Thoracic aorta (tissue), 2 donors: Measurements from ENCODE around the gene ARMC2. TPM values are rescaled to one million over a fixed set of nuclear protein-coding genes. Genes with fewer than 3 reads are reported as not detected.
"Not testable (repeated sequence)": the region's sequence is repeated elsewhere in the genome, so short reads cannot be mapped to it uniquely, and the experiment has no call there.

ENCODE experiments used
- ATAC-seq: fragments of 150-250 bp; one replicate; pipeline ENCODE4 v1.8.0; 2017; ENCODE audit warnings: low read depth; ENCODE audit not compliant: insufficient number of reproducible peaks, low FRiP score
- DNase-seq: peaks from one replicate; pipeline ENCODE4 v3.0.0-alpha.2; 2020; ENCODE audit warnings: low spot score
- H3K27ac ChIP-seq, 2 donors: fragments of 200-600 bp; sonication (generic); 1 replicate in 1 of 2; 2 replicates in 1 of 2; pipeline ENCODE4 v1.5.1; 2016; ENCODE audit warnings: mild to moderate bottlenecking in 2 of 2, moderate library complexity in 2 of 2
- H3K27me3 ChIP-seq: fragments of 200-600 bp; sonication (generic); replicated peaks from 2 replicates; pipeline ENCODE4 v1.6.0; 2016; ENCODE audit warnings: mild to moderate bottlenecking; ENCODE audit not compliant: insufficient read depth
- H3K36me3 ChIP-seq: fragments of 200-600 bp; sonication (generic); one replicate; pipeline ENCODE4 v1.5.1; 2016
- H3K4me1 ChIP-seq, 2 donors: fragments of 200-600 bp; sonication (generic); 1 replicate in 1 of 2; 2 replicates in 1 of 2; pipeline versions ENCODE4 v1.5.1 to v1.6.0; 2016; ENCODE audit warnings: low read depth in 2 of 2, mild to moderate bottlenecking in 1 of 2; ENCODE audit not compliant: control insufficient read depth in 1 of 2
- H3K4me3 ChIP-seq: fragments of 200-600 bp; sonication (generic); 2 replicates; pipeline ENCODE4 v1.5.1; 2016; ENCODE audit warnings: mild to moderate bottlenecking
- H3K9me3 ChIP-seq: fragments of 200-600 bp; sonication (generic); 2 replicates; pipeline ENCODE4 v1.5.1; 2016
- CTCF ChIP-seq: fragments of 200-600 bp; sonication (generic); IDR thresholded peaks from one replicate; pipeline ENCODE4 v1.5.1; 2019; ENCODE audit warnings: antibody characterized with exemption
- total RNA-seq, 2 donors: library from RNA; depleted of rRNA; stranded (reverse); fragments of >200 nt; gene quantifications; one replicate each; pipeline versions ENCODE4 v1.1.0 to v1.2.3, GENCODE V29; 2016

ARMC2 gene
- total RNA-seq, 2 donors from 2014 or later = 11.5 to 22.5 TPM

GRCh38 chr6:108851756-108852155 is 3.5 kb downstream of the ARMC2 start:
- TF ChIP-seq CTCF = no peak
- DNase-seq = no peak
- no peak overlapping the region for H3K4me3 ChIP-seq
- H3K27me3 ChIP-seq = no peaks in the 10 kb centered on the region
- H3K36me3 ChIP-seq = peaks cover 13% of the 10 kb centered on the region
- H3K9me3 ChIP-seq = no peaks in the 10 kb centered on the region
- ATAC-seq = no peak
- H3K27ac ChIP-seq = no peak overlapping the region
- peaks cover 0 to 24% of the 10 kb centered on the region in 2 donors for H3K4me1 ChIP-seq

GRCh38 chr6:108853077-108853476 is 4.9 kb downstream of the ARMC2 start:
- Histone ChIP-seq H3K27me3 (no peaks in the 10 kb centered on the region), H3K4me1 (peaks cover 0 to 19% of the 10 kb centered on the region in 2 donors), H3K9me3 (no peaks in the 10 kb centered on the region), H3K27ac (no peak overlapping the region), H3K36me3 (peaks cover 18% of the 10 kb centered on the region), H3K4me3 (no peak overlapping the region)
- no peak for DNase-seq
- TF ChIP-seq CTCF = no peak
- no peak for ATAC-seq

- H3K9me3 ChIP-seq = no peaks in the 10 kb centered on the region
- H3K27me3 ChIP-seq = no peaks in the 10 kb centered on the region
- H3K27ac ChIP-seq = no peak overlapping the region
- ATAC-seq (no peak), DNase-seq (no peak)
- H3K4me1 ChIP-seq = peaks cover 3 to 9% of the 10 kb centered on the region in 2 donors
- H3K4me3 ChIP-seq = no peak overlapping the region
- peaks cover 3% of the 10 kb centered on the region for H3K36me3 ChIP-seq
- no peak for TF ChIP-seq CTCF
Measured at GRCh38 chr6:108862479-108863191, 14.4 kb downstream of the ARMC2 start.

- not testable (repeated sequence) for H3K4me1 ChIP-seq, H3K9me3 ChIP-seq, ATAC-seq, H3K27ac ChIP-seq, DNase-seq, H3K27me3 ChIP-seq, H3K36me3 ChIP-seq, H3K4me3 ChIP-seq
Measured at GRCh38 chr6:108865751-108866286, 17.6 kb downstream of the ARMC2 start.

GRCh38 chr6:108866798-108867197 is 18.6 kb downstream of the ARMC2 start:
- Histone ChIP-seq H3K4me1 (peaks cover 3 to 9% of the 10 kb centered on the region in 2 donors), H3K9me3 (no peaks in the 10 kb centered on the region), H3K4me3 (no peak overlapping the region), H3K36me3 (no peaks in the 10 kb centered on the region), H3K27ac (no peak overlapping the region), H3K27me3 (no peaks in the 10 kb centered on the region)
- no peak for TF ChIP-seq CTCF
- DNase-seq (no peak), ATAC-seq (no peak)
